NB4 (cell line): ENCODE results near the gene PECR.

Experiments used
- MYC ChIP-seq: IDR thresholded peaks from 2 replicates; pipeline ENCODE4 v1.6.1; 2011; ENCODE audit warnings: low read depth, low read length
- POLR2A ChIP-seq: IDR thresholded peaks from 2 replicates; pipeline ENCODE4 v1.6.1; 2011; ENCODE audit warnings: mild to moderate bottlenecking; ENCODE audit not compliant: insufficient read length; ENCODE audit errors: extremely low read depth
- TF ChIP-seq, protein P1 (sequence below): IDR thresholded peaks from 2 replicates; pipeline ENCODE4 v1.6.1; 2011; ENCODE audit warnings: low read depth, low read length
- TF ChIP-seq, protein P2 (sequence below): IDR thresholded peaks from one replicate; pipeline ENCODE4 v1.5.1; 2012; ENCODE audit warnings: low read depth, low read length

DNA sequence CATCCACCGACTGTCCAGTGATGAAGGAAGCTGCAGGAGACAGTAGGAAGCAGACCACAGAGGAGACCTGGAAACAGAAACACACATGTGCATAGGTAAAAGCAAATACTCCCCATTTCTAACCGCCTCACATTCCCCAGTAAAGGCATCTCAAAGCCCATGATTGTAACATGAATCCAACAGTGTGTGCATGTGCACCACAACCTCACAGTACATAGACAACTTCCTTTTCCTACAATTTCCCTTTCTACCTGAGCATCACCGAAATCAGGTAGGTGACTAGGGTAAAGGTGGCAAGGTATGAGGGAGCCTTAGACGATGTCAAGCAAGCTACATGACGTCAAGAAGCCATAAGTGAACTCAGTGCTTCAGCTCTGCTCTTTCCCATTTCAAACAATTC, 37.7 kb downstream of the PECR start:
- TF ChIP-seq POLR2A = no peak
- TF ChIP-seq, protein P1, sequence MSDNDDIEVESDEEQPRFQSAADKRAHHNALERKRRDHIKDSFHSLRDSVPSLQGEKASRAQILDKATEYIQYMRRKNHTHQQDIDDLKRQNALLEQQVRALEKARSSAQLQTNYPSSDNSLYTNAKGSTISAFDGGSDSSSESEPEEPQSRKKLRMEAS = no peak
- TF ChIP-seq, protein P2, sequence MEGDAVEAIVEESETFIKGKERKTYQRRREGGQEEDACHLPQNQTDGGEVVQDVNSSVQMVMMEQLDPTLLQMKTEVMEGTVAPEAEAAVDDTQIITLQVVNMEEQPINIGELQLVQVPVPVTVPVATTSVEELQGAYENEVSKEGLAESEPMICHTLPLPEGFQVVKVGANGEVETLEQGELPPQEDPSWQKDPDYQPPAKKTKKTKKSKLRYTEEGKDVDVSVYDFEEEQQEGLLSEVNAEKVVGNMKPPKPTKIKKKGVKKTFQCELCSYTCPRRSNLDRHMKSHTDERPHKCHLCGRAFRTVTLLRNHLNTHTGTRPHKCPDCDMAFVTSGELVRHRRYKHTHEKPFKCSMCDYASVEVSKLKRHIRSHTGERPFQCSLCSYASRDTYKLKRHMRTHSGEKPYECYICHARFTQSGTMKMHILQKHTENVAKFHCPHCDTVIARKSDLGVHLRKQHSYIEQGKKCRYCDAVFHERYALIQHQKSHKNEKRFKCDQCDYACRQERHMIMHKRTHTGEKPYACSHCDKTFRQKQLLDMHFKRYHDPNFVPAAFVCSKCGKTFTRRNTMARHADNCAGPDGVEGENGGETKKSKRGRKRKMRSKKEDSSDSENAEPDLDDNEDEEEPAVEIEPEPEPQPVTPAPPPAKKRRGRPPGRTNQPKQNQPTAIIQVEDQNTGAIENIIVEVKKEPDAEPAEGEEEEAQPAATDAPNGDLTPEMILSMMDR = no peak
- no peak for TF ChIP-seq MYC
